HG02840 (cell line): ENCODE measurements around the gene SOSTDC1.
"Not testable (repeated sequence)": the region's sequence is repeated elsewhere in the genome, so short reads cannot be mapped to it uniquely, and the experiment has no call there.

Source experiments
- ATAC-seq: cut with Tn5 transposase; IDR thresholded peaks from one replicate; pipeline ENCODE4 v1.9.1; 2021; ENCODE audit warnings: mild to moderate bottlenecking, moderate library complexity, moderate number of reproducible peaks; ENCODE audit not compliant: unreplicated experiment, low FRiP score

SOSTDC1 gene

GRCh38 chr7:16465469-16466361, at the start of gene SOSTDC1:
Gene SOSTDC1, minus strand, starts transcription at chr7:16465738. Its CDS starts 70 bp downstream, at chr7:16465668.
- ATAC-seq: no peak

- ATAC-seq: no peak
Observed at GRCh38 chr7:16514729-16515128, 49.2 kb upstream of the SOSTDC1 start.

GRCh38 chr7:16514271-16514670, 48.7 kb upstream of the SOSTDC1 start:
- no peak for ATAC-seq

- ATAC-seq: no peak
Observed at GRCh38 chr7:16512097-16512496, 46.6 kb upstream of the SOSTDC1 start.

- ATAC-seq: no peak
Observed at GRCh38 chr7:16511314-16511713, 45.8 kb upstream of the SOSTDC1 start.

- ATAC-seq: no peak
Observed at GRCh38 chr7:16509829-16510228, 44.3 kb upstream of the SOSTDC1 start.

GRCh38 chr7:16506422-16506821, 40.9 kb upstream of the SOSTDC1 start:
- ATAC-seq: not testable (repeated sequence)

GRCh38 chr7:16504019-16504418, 38.5 kb upstream of the SOSTDC1 start:
- no peak for ATAC-seq

GRCh38 chr7:16502303-16502702, 36.8 kb upstream of the SOSTDC1 start:
- no peak for ATAC-seq

- no peak for ATAC-seq
Observed at GRCh38 chr7:16498122-16498521, 32.6 kb upstream of the SOSTDC1 start.

GRCh38 chr7:16494955-16495719, 29.6 kb upstream of the SOSTDC1 start:
- ATAC-seq: no peak

GRCh38 chr7:16494551-16494950, 29.0 kb upstream of the SOSTDC1 start:
- ATAC-seq: no peak

- ATAC-seq: no peak
Observed at GRCh38 chr7:16493266-16493665, 27.7 kb upstream of the SOSTDC1 start.

- ATAC-seq: no peak
Observed at GRCh38 chr7:16492513-16493062, 27.1 kb upstream of the SOSTDC1 start.

- ATAC-seq: no peak
Observed at GRCh38 chr7:16491148-16491547, 25.6 kb upstream of the SOSTDC1 start.

GRCh38 chr7:16484453-16485158, 19.1 kb upstream of the SOSTDC1 start:
- ATAC-seq: no peak

GRCh38 chr7:16479591-16479990, 14.1 kb upstream of the SOSTDC1 start:
- ATAC-seq: no peak

GRCh38 chr7:16479161-16479560, 13.6 kb upstream of the SOSTDC1 start:
- ATAC-seq: no peak

- ATAC-seq: no peak
Observed at GRCh38 chr7:16471933-16472332, 6.4 kb upstream of the SOSTDC1 start.

GRCh38 chr7:16463949-16464715, 1.4 kb downstream of the SOSTDC1 start:
- no peak for ATAC-seq
